Lower leg skin (tissue), 3 donors: Measurements from ENCODE around the gene MLF2.

Experiments used
- POLR2A ChIP-seq, 2 donors: fragments of 450-650 bp; IDR thresholded peaks; one replicate each; pipeline ENCODE4 v1.6.1; 2016 to 2017; ENCODE audit warnings: antibody characterized with exemption in 2 of 2, mild to moderate bottlenecking in 1 of 2, moderate library complexity in 1 of 2
- TF ChIP-seq, protein P1 (sequence below), 3 donors: fragments of 450-650 bp; IDR thresholded peaks; one replicate each; pipeline ENCODE4 v1.5.1; 2016; ENCODE audit warnings: antibody characterized with exemption in 3 of 3, mild to moderate bottlenecking in 3 of 3, moderate library complexity in 2 of 3

- TF ChIP-seq, protein P1, sequence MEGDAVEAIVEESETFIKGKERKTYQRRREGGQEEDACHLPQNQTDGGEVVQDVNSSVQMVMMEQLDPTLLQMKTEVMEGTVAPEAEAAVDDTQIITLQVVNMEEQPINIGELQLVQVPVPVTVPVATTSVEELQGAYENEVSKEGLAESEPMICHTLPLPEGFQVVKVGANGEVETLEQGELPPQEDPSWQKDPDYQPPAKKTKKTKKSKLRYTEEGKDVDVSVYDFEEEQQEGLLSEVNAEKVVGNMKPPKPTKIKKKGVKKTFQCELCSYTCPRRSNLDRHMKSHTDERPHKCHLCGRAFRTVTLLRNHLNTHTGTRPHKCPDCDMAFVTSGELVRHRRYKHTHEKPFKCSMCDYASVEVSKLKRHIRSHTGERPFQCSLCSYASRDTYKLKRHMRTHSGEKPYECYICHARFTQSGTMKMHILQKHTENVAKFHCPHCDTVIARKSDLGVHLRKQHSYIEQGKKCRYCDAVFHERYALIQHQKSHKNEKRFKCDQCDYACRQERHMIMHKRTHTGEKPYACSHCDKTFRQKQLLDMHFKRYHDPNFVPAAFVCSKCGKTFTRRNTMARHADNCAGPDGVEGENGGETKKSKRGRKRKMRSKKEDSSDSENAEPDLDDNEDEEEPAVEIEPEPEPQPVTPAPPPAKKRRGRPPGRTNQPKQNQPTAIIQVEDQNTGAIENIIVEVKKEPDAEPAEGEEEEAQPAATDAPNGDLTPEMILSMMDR (IDR thresholded peaks at IDR 0.05) = no peak
- no peak for TF ChIP-seq POLR2A (IDR thresholded peaks at IDR 0.05)
These were observed 22.5 kb upstream of the MLF2 start for GRCh38 chr12:6775185-6776174.
